ENCODE measurements around the gene NMNAT2. TPM values are rescaled to one million over a fixed set of nuclear protein-coding genes. Genes with fewer than 3 reads are reported as not detected.

Gene NMNAT2
- total RNA-seq, 2 experiments from 2014 or later, result not detected

DNA sequence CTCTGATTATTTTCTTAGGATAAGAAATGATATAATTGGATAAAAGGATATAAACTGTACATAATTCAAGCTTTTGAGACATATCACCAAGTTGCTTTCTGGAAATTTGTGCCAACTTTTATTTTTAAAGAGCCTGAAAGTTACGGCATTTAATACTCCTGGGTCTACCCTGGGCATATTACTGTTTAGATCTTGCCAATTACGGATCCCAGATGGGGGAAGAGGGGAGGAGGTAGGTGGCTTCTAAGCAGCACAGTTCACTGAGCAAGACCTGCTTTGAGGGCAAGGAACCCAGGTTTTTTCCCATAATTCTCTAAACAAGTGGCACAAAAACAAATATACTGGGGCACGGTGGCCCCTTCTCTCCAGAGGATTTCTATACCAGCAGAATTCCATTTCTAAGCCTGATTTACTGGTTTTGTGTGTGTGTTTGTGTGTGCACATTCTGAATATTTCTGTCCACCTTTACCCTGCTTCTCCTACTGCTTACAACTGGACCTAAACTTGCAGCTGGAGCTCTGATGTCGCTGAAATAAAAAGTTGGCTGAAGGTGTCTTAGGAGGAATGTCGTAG lies 155.5 kb downstream of the NMNAT2 start:
- no peaks in the 10 kb centered on the region for H3K4me1 ChIP-seq (ENCODE audit: insufficient read depth, low read length, poor library complexity, severe bottlenecking)
- H3K4me2 ChIP-seq (ENCODE audit: low read length), result no peak overlapping the region
- TF ChIP-seq CTCF (conservative IDR thresholded peaks at IDR 0.05; ENCODE audit: low read length) (no peak), EZH2phosphoT487 (IDR thresholded peaks at IDR 0.05; ENCODE audit: borderline replicate concordance, low read depth, low read length) (no peak)
- H3K27ac ChIP-seq (ENCODE audit: low read depth, low read length, poor library complexity, severe bottlenecking), result no peak overlapping the region
- H3K9me2 ChIP-seq (ENCODE audit: insufficient read depth, low read length), result no peaks in the 10 kb centered on the region
- BruUV-seq (replicated peaks), result no TSS peak
- ChIA-PET CTCF (ENCODE audit: unreplicated experiment) (interaction anchor here (0.8 to 1.0 kb wide), 2 partner anchors 10 to 46 kb away, joined by 3 read pairs; no protein-coding TSS in a partner anchor), POLR2A (no interaction called here)
- DNase-seq (ENCODE audit: low spot score), result no peak
- H3K4me3 ChIP-seq (ENCODE audit: low read depth, low read length, poor library complexity, severe bottlenecking), result no peak overlapping the region
- H3K79me2 ChIP-seq (ENCODE audit: insufficient read depth, low read depth, low read length), result no peaks in the 10 kb centered on the region
- no peaks in the 10 kb centered on the region for H3K36me3 ChIP-seq (ENCODE audit: insufficient read depth, low read length)
- H3K9me3 ChIP-seq (ENCODE audit: low read length), result no peaks in the 10 kb centered on the region
- no peaks in the 10 kb centered on the region for H4K20me1 ChIP-seq (ENCODE audit: insufficient read depth, low read length)
- intact Hi-C loops (cut with micrococcal nuclease; ENCODE audit: unreplicated experiment), result no loop called here
- no peak overlapping the region for H2AFZ ChIP-seq (ENCODE audit: low read length)

DNA sequence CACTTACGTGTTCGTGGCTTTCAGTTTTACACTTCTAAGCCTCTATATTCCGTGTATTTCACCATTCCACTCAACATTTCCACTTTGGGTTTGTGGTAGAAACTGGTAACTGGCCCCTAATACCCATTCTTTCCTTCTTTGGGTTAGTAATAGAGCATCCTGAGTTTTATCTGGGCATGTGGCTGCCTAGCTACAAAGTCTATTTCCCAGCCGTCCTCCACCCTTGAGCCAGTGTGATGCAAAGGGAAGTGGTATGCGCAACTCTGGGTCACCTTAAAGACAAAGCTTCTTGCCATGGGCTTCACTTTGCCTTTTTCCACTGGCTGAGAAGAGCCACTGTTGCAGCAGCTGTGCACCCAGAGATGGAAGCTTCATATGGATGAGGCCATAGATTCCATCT lies 158.3 kb downstream of the NMNAT2 start:
- Histone ChIP-seq H2AFZ (ENCODE audit: low read length) (no peak overlapping the region), H3K36me3 (ENCODE audit: insufficient read depth, low read length) (no peaks in the 10 kb centered on the region), H3K9me2 (ENCODE audit: insufficient read depth, low read length) (no peaks in the 10 kb centered on the region), H3K9me3 (ENCODE audit: low read length) (peaks cover 4% of the 10 kb centered on the region; the same call in 1 of the 2 replicates), H3K4me3 (ENCODE audit: low read depth, low read length, poor library complexity, severe bottlenecking) (no peak overlapping the region), H4K20me1 (ENCODE audit: insufficient read depth, low read length) (no peaks in the 10 kb centered on the region), H3K4me2 (ENCODE audit: low read length) (no peak overlapping the region), H3K79me2 (ENCODE audit: insufficient read depth, low read depth, low read length) (no peaks in the 10 kb centered on the region), H3K27ac (ENCODE audit: low read depth, low read length, poor library complexity, severe bottlenecking) (no peak overlapping the region), H3K4me1 (ENCODE audit: insufficient read depth, low read length, poor library complexity, severe bottlenecking) (no peaks in the 10 kb centered on the region)
- TF ChIP-seq CTCF (conservative IDR thresholded peaks at IDR 0.05; ENCODE audit: low read length), result no peak
- no peak for TF ChIP-seq EZH2phosphoT487 (IDR thresholded peaks at IDR 0.05; ENCODE audit: borderline replicate concordance, low read depth, low read length)
- intact Hi-C loops (cut with micrococcal nuclease; ENCODE audit: unreplicated experiment), result no loop called here
- no TSS peak for BruUV-seq (replicated peaks)
- DNase-seq (ENCODE audit: low spot score), result no peak
- POLR2A ChIA-PET, result interaction anchor here (0.6 kb wide), 1 partner anchor 55 kb away, joined by 5 read pairs; no protein-coding TSS in a partner anchor
- CTCF ChIA-PET (ENCODE audit: unreplicated experiment), result no interaction called here

DNA sequence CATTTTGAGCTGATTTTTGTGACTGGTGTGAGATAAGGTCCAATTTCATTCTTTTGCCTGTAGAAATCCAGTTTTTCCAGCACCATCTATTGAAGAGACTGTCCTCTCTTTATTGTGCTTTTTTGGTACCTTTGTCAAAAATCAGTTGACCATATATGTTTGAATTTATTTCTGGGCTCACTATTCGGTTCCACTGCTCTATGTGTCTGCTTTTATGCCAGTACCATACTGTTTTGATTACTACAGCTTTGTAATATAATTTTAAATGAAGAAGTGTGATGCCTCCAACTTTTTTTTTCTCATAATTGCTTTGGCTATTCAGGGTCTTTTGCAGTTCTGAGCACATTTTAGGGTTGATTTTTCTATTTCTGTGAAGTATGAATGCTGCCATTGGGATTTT lies 163.1 kb downstream of the NMNAT2 start:
- ChIA-PET POLR2A (no interaction called here), CTCF (ENCODE audit: unreplicated experiment) (no interaction called here)
- Histone ChIP-seq H3K9me2 (ENCODE audit: insufficient read depth, low read length) (no peaks in the 10 kb centered on the region), H2AFZ (ENCODE audit: low read length) (no peak overlapping the region), H4K20me1 (ENCODE audit: insufficient read depth, low read length) (no peaks in the 10 kb centered on the region), H3K79me2 (ENCODE audit: insufficient read depth, low read depth, low read length) (no peaks in the 10 kb centered on the region), H3K36me3 (ENCODE audit: insufficient read depth, low read length) (no peaks in the 10 kb centered on the region), H3K4me2 (ENCODE audit: low read length) (no peak overlapping the region), H3K27ac (ENCODE audit: low read depth, low read length, poor library complexity, severe bottlenecking) (no peak overlapping the region), H3K9me3 (ENCODE audit: low read length) (peaks cover 5% of the 10 kb centered on the region; the same call in 1 of the 2 replicates), H3K4me3 (ENCODE audit: low read depth, low read length, poor library complexity, severe bottlenecking) (no peak overlapping the region), H3K4me1 (ENCODE audit: insufficient read depth, low read length, poor library complexity, severe bottlenecking) (no peaks in the 10 kb centered on the region)
- intact Hi-C loops (cut with micrococcal nuclease; ENCODE audit: unreplicated experiment), result no loop called here
- BruUV-seq (replicated peaks), result no TSS peak
- TF ChIP-seq CTCF (conservative IDR thresholded peaks at IDR 0.05; ENCODE audit: low read length) (no peak), EZH2phosphoT487 (IDR thresholded peaks at IDR 0.05; ENCODE audit: borderline replicate concordance, low read depth, low read length) (no peak)
- DNase-seq (ENCODE audit: low spot score), result no peak

Measured in OCI-LY7 (cell line).